KG1 (cell line): ENCODE results near the gene NDUFAF4.
"Not testable (repeated sequence)": the region's sequence is repeated elsewhere in the genome, so short reads cannot be mapped to it uniquely, and the experiment has no call there.

Experiments
- DNase-seq: peaks from one replicate; lab custom pipeline; 2025; lab: John Stamatoyannopoulos, UW

Gene NDUFAF4

DNA sequence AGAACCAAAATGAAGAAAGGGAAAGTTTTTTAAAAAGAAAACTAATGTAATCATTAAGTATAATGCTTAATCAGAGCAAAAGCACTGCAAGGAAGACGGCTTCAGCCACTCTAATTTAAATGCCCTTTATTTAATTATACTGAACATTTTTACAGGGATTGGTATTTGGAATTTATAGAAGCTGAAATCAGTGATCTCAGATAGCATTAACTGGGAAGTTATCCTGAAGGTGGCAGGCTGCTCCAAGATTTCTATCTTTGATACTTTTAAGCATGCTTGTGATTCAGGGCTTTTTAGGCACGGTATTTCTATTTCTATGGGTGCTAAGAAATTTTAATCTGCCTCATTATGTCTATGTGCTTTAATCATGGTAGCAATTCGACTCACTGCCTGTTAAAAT is 1.3 kb upstream of the NDUFAF4 start:
- no peak for DNase-seq

DNA sequence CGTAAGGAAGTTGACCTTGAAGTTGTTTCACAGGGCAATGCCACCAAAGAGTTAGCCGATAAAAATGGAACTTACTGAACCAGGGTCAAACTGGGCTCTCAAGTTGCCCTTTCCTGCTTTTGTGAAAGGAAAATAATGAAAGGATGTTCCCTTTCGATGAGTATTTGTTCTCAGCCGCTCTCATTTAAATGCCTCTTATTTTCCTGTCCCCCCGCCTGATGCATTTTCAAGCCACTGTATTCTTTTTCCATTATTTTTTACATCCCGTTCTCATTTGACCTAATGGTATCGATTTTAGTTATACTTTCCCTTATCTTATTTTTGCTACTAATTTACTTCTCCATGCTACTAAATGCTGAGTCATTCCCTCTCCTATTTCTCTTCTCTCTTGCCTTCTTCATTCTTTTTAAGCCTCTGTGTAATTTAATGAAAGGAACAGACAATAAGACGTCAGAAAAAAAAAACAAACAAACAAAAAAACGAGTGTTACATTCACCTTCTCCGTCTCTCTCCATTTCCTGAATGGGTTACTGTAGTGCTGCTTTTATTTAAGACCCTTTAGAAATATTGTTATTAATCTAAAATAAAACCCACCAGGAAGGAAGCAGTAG is 655 bp upstream of the NDUFAF4 start:
- DNase-seq: peak; percentile 63

DNA sequence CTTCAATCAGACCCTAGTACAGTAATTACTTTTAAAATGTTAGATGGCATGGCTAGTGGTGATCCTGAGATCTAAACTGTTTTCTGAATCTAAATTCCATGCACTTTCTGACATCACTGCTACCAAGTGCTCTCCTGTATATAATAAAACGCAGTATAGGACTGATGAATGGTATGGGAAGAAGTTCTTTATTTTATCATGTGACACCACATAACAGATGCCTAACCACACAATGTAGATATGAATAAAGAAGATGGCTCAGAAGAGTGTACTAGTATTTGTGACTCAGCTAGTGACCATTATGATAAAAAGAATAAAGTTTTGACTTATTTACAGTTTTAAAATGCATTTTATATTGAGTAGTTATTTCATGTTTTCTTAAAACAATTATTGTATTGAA is 8.5 kb downstream of the NDUFAF4 start:
- DNase-seq: no peak

DNA sequence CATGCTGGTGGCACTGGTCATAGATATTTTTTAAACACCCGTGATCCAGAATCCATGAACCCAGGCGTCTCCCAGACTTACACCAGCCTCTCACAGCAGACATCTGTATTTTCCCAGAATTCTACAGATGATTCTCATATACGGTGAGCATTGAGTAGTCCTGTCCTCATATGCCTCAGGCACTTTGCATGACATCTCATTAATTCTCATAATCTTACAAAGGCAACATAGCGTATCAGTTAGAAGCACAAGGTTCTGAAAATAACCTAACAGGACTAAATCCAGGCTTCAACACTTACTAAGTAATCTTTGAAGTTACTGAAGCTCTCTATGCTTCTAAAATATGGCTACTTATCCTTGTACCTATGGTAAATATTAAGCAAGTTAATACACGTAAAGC is 8.9 kb downstream of the NDUFAF4 start:
- no peak for DNase-seq

DNA sequence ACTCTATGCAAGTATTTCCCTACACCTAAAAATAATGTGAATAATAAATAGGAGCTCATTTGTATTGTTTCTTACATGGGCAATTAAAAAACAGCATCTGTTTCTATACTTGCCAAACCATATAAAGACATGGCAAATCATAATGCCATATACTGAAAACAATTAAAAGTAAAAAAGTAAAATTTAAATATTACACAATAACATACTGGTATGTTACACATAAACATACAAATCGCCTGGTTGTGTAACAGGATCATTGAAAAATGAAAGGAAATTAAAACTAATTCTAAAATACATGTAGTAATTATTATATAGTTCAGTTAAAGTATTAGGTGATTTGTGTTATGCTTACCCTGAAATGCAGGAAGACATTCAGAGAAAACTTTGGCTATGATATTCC is 11.2 kb downstream of the NDUFAF4 start:
- DNase-seq: no peak

DNA sequence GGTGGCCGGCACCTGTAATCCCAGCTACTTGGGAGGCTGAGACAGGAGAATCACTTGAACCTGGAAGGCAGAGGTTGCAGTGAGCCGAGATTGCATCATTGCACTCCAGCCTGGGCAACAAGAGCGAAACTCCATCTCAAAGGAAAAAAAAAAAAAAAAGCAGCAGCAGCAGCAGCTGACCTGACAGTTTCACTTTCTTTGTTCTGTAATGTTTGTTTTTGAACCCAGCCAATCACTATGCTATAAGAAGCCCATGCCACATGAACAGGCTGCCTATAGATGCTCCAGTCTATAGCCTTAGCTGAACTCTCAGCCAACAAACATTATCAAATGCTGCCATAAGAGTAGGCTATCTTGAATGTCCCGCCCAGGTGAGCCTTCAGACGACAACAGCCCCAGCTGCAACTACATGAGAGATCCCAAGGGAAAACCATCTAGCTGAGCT is 12.5 kb downstream of the NDUFAF4 start:
- not testable (repeated sequence) for DNase-seq

DNA sequence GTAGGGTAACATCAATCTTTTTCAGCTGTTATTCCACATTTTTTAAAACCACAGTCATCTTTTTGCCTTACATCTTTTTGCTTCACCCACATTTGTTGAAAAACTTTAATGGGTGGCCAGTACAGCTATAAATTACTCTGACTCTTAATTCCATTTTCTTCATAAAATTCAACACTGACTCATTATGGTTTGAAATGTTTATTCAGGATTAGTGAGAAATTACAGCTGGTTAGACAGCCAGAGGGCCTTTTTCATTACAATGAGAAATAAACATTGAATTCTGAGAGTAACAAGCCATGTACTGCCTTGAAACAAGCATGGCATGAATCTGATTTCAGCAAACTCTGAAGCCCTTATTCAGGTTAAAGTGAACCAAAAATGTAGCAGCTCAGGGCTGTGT is 19.5 kb downstream of the NDUFAF4 start:
- no peak for DNase-seq

DNA sequence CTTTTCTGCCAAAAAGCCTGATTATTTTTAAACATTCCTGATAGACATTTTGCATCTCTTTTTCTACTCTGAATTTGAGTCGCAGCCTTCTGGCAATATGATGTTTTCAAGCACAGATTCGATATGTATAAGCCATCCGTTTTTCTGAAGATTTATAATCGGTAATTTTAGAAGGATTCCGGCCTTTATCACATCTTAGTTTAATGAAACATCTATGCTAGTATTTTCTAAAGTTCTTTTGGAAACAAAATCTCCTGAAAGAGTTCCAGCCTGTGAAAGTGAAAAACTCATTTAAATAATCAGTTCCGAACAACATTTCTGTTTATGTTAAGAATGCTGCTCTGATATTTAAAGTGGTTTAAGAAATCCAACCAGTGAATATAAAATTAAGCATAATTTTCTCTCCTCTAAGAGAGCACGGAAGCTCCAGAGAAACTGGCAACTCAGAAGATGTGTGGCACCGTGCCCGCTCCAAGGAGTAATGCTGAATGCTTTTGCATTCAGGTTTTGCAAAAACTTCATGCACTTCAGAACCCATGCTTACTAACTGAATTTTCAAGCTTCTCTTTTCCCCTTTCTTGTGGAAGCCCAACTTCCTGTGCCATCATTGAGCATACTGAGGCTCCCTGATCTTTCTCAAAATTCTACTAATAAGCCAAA is 20.7 kb downstream of the NDUFAF4 start:
- DNase-seq: no peak

DNA sequence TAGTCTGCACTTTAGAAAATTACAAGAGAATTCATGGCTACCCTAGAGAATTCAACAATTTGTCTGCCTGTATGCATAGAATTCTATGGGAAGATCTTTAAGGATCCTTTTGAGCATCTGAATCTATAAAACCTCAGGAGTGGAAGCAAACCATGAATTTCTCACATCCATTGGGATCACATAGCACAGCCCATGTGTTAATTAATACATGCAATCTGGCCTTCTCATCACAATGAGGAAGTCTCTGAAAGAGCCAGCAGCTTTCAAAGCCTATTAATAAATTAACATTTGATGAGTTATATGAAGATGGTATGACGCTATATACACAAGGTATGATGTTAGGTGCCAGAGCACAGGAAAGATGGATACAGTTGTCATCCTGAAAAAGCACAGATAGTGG is 24.7 kb downstream of the NDUFAF4 start:
- no peak for DNase-seq

DNA sequence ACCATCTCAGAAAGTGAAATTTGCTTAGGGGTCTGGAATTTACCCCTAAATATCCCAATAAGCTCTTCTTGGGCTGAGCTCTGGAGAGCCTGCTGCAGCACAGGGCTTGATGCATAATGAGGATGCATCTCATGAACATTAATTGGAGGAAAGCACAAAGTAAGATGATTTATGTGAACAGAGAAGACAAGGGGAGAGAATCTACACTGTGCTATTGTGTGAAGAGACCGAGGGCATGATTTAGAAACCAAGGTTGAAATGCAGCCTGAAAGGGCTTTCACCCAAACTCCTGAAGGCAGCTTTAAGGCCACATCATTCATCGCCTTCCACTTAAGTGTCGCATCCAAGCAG is 32.7 kb downstream of the NDUFAF4 start:
- DNase-seq: no peak

DNA sequence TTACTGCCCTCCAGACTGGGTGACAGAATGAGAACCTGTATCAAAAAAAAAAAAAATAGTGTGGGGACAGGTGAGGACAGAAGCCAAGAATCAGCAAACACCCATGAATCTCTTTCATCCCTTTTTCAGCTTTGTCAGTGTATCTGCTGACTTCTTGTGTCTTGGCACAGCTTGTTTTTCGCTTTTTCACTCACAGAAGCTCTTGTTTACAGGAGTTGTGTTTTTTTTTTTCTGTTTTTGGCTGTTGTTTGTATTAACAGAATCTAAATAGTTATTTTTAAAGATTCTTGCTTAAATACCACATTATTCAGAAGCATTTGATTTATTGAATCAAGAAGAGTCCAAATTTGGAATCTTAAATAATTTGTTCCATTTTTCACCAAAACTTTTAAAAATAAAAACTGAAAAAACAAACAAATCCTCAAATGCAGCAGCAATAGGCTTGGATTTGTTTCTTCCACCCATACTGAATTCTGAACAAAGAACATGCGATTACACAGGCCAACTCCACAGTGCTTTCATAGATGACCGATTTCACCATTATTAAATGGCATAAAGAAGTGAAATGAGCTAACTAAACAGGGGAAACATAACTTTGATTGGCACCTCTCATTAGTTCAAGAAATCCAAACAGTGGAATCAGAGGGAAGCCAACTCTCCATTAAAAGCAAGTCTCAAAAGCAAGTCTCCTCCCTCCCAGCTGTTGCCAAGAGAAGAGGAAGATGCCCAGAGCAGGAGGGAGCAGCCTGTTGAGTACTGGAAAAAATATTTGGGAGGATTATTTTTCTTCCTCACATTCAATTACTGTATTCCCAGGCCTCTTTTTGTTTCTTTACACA is 33.3 kb downstream of the NDUFAF4 start:
- no peak for DNase-seq

DNA sequence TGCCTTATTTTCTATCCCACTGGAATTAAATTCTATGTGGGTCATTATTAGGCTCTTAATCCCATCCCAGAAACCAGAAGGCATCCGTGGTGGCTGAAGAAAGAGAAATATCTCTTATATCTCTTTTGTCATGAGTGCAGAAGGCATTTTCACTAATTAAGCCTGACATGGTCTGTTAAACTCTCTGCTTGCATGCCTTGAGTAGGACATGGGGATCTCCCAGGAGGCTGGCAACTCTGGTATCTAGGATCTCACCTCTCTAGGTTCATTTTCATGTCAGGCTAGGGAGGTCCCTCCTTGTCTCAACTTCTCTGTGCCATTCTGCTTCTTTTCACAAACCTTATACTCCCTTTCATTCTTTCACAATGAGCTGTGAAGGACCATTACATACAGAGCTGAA is 35.1 kb downstream of the NDUFAF4 start:
- no peak for DNase-seq

DNA sequence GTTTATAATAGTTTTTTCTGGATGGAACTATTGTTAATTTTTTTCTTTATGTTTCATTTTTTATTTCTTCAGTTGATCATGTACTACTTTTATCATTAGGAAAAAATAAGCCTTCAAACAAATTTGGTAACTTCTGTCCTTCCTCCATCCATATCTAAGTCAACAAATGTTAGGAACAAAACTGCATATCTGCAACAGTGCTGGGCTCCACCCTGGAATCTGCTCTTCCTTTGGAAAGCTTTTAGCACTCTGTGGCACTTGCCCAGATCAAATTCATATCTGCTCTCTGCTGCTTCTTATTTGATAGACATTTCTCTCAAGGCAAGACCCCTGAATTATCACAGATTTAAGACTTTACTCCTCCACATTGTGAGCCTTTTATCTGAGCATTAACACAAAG is 36.1 kb downstream of the NDUFAF4 start:
- no peak for DNase-seq

DNA sequence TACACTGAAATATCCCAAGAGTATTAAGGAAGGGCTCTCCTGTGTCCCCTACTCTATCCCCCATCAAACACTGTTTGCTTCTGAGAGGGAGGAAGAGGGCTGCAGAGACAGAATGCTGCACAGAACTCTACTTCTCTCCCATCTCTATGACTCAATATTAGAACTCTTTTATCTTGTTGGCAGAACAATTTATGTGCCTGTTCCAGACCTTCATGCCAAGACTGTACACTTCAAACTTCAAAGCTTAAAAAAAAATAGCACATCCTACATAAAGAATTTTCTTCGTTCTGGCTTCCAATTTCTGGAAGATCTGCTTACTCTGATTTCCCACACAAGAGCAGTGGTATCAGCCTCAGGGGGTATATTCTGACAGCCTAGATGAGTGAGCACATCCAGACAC is 40.8 kb downstream of the NDUFAF4 start:
- DNase-seq: no peak

DNA sequence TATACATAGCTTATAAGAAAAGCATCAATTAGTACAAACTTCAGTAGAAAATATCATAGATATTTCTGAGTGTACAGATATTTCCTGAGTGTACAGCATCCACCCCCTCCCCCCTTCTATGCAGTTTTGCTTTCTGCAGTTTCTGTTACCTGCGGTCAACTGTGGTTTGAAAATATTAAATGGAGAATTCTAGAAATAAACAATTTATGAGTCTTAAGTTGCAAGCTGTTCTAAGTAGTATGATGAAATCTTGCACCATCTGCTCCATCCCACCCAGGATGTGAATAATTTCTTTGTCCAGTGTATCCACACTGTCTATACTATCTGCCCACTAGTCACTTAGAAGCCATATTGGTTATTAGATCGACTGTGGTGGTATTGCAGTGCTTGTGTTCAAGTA is 44.6 kb downstream of the NDUFAF4 start:
- DNase-seq: no peak

DNA sequence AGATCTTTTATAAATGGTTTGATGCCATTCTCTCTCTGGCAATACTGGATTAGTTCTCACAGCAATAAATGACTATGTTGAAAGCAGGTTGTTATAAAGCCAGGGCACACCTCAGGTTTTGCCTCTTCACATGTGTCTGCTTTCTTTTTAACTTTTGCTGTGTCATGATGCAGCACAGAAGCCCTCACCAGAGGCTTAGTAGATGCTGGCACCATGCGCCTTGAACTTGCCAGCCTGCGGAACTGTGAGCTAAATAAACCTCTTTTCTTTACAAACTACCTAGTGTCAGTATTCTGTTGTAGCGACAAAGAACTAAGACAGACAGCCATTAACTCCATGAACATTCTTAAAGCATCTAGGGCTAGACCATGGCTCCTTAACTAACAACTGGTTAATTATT is 45.1 kb downstream of the NDUFAF4 start:
- no peak for DNase-seq

DNA sequence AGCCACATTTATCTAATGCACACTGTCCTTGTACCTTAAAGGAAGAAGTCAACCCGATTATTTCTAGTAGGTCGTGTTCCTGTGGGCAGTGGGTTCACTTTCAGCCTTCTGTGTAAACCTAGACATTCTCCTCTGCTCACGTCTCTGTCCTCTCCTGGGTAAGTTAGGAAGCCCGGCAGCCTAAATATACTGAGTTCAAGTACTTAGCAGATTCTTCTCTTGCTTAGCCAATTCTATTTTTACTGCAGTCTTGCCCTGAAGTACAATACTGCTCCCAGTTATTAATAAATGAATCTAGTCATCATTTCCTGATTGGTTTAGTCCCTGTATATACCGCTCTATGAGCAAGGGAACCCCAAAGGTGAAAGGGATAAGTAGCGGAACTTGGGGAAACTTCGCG is 45.8 kb downstream of the NDUFAF4 start:
- no peak for DNase-seq

DNA sequence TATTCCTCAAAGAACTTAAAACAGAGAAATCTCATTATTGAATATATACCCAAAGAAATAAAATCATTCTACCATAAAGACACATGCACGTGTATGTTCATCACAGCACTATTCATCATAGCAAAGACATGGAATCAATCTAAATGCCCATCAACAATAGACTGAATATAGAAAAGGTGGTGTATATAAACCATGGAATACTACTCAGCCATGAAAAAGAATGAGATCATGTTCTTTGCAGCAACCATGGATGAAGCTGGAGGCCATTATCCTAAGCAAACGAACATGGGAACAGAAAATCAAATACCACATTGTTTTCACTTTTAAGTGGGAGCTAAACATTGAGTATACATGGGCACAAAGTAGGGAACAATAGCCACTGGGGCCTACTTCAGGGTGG is 48.1 kb downstream of the NDUFAF4 start:
- no peak for DNase-seq

DNA sequence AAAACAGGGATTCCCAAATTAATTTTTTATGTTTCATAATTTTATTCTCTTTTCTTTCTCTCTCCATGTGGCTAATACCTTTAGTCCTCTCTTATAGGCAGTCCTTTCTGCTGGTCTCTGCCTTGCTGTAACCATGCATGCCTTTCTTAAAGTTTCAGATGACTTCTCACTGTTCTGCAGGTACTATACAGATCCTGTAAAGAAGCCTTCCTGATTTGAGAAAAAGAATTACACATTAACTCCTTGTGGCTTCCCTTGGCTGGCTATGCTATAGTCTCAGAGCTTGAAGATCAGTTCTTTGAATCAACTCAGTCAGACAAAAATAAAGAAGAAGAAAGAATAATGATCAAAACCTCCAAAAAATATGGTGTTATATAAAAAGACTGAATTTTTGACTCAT is 53.2 kb downstream of the NDUFAF4 start:
- no peak for DNase-seq

DNA sequence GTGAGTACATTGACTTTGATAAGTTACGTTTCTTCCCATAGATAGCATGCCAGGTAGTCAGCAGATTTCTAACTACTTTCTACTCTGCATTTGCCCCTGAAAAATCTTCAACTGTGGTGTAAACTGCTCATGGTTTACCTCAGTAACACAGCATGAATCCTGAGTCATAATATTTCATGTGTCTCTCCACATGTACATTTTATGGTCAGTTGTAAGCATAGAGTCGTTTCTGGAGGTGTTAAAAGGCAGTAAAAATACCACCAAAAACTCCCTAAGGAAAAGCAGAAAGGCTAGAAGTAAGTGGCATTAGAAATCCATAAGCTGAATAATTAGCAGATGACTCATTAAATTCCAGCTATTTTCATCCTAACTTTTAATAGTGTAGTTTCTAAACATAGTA is 56.3 kb downstream of the NDUFAF4 start:
- no peak for DNase-seq
